Chondrocyte (in vitro differentiated cells): ENCODE results near the gene HERC3. TPM values are rescaled to one million over a fixed set of nuclear protein-coding genes. Genes with fewer than 3 reads are reported as not detected.

ENCODE experiments used
- DNase-seq: peaks from one replicate; pipeline ENCODE4 v3.0.0; 2021; ENCODE audit warnings: mixed read lengths, low spot score
- H3K27ac Mint-ChIP-seq: one replicate; pipeline ENCODE4 v1.8.0; 2021; ENCODE audit warnings: mild to moderate bottlenecking, moderate library complexity, mixed read lengths; ENCODE audit not compliant: unreplicated experiment
- H3K27me3 Mint-ChIP-seq: 2 replicates; pipeline ENCODE4 v1.8.0; 2021; ENCODE audit warnings: low read depth, mixed read lengths
- H3K36me3 Mint-ChIP-seq: 2 replicates; pipeline ENCODE4 v1.8.0; 2021; ENCODE audit warnings: low read depth, mixed read lengths
- H3K4me1 Mint-ChIP-seq: 2 replicates; pipeline ENCODE4 v1.8.0; 2021; ENCODE audit warnings: low read depth, mild to moderate bottlenecking, mixed read lengths
- H3K4me3 Mint-ChIP-seq: one replicate; pipeline ENCODE4 v1.8.0; 2021; ENCODE audit warnings: mild to moderate bottlenecking, moderate library complexity, mixed read lengths; ENCODE audit not compliant: unreplicated experiment
- H3K9me3 Mint-ChIP-seq: 2 replicates; pipeline ENCODE4 v1.8.0; 2021; ENCODE audit warnings: low read depth, mixed read lengths
- CTCF ChIP-seq: fragments of 200-600 bp; sonication (generic); IDR thresholded peaks from 2 replicates; pipeline ENCODE4 v1.5.0; 2021; ENCODE audit warnings: antibody characterized with exemption, mild to moderate bottlenecking, moderate library complexity
- total RNA-seq: library from RNA; stranded (reverse); gene quantifications from 3 replicates; pipeline ENCODE4 v1.2.1, GENCODE V29; 2021

Gene HERC3
- total RNA-seq, 1 donor from 2014 or later: 16.7 TPM

DNA sequence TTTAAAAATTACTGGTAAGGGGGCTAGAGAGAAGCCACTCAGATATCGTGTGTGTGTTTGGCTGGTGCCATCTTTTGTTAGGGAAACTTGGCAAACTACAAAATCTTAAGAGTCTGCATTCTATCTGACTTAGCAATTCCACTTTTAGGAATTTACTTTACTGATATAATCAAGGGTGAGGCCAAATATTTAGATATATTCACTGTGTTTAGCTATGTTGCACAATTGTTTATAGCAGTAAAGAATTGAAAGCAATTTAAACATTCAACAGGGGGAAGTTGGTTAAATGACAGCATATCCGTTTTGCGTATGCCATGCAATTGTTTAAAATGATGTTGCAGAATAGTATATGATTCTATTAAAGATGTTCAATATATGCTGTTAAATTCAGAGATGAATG lies 6.4 kb upstream of the HERC3 start:
- Mint-ChIP-seq H3K4me1 (no peaks in the 10 kb centered on the region), H3K36me3 (no peaks in the 10 kb centered on the region), H3K27me3 (no peaks in the 10 kb centered on the region), H3K4me3 (no peak overlapping the region), H3K9me3 (peaks cover 2% of the 10 kb centered on the region), H3K27ac (no peak overlapping the region)
- no peak for TF ChIP-seq CTCF
- DNase-seq: no peak

DNA sequence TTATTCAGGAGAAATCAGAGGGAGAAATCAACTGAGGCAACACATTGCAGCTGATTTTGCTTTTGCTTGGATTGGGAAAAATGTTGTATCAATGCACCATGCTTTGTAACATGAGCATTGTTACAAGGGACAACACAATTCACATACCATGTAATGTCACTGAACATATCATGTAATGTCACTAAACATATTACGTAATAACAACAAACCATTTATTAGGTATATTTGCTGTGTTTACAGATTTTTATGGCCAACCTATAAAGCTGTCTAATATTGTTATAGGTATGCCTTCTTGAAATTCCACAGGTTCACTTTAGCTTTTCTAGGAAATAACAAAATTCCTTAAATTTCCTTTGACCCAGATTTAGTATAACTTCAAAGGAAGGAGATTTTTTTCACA lies 5.0 kb upstream of the HERC3 start:
- Mint-ChIP-seq H3K36me3 (no peaks in the 10 kb centered on the region), H3K27me3 (no peaks in the 10 kb centered on the region), H3K4me1 (peaks cover 9% of the 10 kb centered on the region), H3K4me3 (no peak overlapping the region), H3K27ac (no peak overlapping the region), H3K9me3 (peaks cover 2% of the 10 kb centered on the region)
- TF ChIP-seq CTCF: no peak
- DNase-seq: no peak

DNA sequence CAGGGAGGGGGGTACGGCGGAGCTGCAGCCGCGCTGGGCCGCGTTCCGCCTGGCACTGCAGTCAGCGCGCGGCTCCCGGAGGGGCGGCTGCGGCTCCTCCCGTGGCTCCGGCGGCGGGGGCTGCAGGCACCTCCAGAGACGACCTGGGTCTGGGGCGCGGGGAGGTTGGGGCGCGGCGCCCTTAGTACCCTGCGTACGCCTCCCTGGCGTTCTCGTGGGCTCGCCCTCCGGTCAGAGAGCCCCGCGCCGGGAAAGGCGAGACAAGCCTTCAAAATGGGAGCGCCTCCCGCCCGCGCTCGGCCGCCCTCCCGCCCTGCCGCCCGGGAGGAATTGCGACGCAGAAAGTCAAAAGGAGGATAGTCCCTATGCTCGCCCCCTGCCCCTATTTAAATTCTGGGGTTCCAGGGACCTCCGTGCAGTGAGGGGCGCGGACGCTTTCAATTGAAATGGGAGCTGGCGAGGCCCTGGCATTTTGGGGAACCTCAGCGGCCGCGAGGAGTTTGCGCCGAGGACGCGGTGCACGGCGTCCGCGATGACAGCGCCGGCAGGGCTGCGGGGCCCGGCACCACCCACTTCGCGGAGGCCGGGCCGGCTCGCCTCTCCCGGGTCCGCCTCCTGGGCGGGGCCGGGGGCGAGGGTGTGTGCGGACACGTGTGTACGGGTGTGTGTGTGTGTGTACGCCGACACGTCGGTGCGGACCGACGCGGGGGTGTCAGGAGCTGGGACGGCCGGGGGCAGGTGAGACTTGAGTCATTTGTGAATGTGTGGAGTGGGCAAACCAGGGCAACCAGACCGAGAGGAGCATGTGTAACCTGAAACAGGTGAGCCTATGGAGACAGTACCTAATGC lies 544 bp downstream of the HERC3 start:
- Mint-ChIP-seq H3K4me3 (peak overlapping the region; percentile 98), H3K4me1 (peaks cover 16% of the 10 kb centered on the region), H3K27ac (peak overlapping the region; percentile 55), H3K9me3 (no peaks in the 10 kb centered on the region), H3K36me3 (peaks cover 7% of the 10 kb centered on the region), H3K27me3 (no peaks in the 10 kb centered on the region)
- DNase-seq: no peak
- TF ChIP-seq CTCF: peak; percentile 6

DNA sequence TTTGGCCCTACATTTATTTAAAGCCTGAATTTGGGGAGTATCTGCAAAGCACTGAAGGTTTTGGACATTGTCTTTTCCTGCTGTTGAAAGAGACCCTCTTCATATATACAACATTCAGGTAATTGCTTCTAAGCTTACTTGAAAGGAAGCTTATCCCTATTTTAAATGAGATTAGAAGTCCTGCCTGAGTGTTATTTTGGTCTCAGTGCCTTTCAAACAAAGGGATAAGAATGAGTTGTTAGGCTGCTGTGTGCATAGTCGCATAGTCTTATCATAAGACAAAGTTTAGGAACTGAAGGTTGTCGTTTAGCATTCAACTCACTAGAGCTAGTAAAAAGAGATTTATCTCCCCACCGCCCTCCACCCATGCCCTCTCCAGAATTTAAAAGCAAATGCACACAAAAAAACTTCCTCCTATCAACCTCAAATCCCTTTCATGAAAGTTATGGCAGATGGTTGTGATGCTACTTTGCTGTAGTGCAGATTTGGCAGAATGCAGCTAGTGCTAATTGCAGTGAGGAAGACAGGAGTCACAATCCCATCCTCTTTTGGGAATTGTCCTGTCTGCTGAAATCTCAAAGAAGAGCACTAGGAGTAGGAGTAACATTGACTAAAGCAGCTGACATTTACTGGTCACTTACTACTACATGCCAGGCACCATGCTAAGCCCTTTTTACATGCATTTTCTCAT lies 5.8 kb downstream of the HERC3 start:
- Mint-ChIP-seq H3K4me1 (peaks cover 25% of the 10 kb centered on the region), H3K36me3 (peaks cover 7% of the 10 kb centered on the region), H3K4me3 (no peak overlapping the region), H3K27ac (no peak overlapping the region), H3K27me3 (no peaks in the 10 kb centered on the region), H3K9me3 (no peaks in the 10 kb centered on the region)
- TF ChIP-seq CTCF: no peak
- no peak for DNase-seq

- Mint-ChIP-seq H3K27ac (peak overlapping the region; percentile 19), H3K4me1 (peaks cover 18% of the 10 kb centered on the region), H3K4me3 (no peak overlapping the region), H3K9me3 (no peaks in the 10 kb centered on the region), H3K27me3 (no peaks in the 10 kb centered on the region), H3K36me3 (peaks cover 7% of the 10 kb centered on the region)
- no peak for TF ChIP-seq CTCF
- DNase-seq: no peak
Measured at GRCh38 chr4:88599298-88599697, 7.0 kb downstream of the HERC3 start.
